Right ventricle myocardium superior (tissue), 1 donor: ENCODE results near the gene DENND5A. TPM values are rescaled to one million over a fixed set of nuclear protein-coding genes. Genes with fewer than 3 reads are reported as not detected.
"Not testable (repeated sequence)": the region's sequence is repeated elsewhere in the genome, so short reads cannot be mapped to it uniquely, and the experiment has no call there.

Experiments used
- ATAC-seq: fragments of 200-7000 bp; cut with Tn5 transposase; one replicate; pipeline ENCODE4 v1.9.1; 2020; ENCODE audit warnings: mild to moderate bottlenecking; ENCODE audit not compliant: poor library complexity
- DNase-seq: peaks from one replicate; pipeline ENCODE4 v3.0.0-alpha.2; 2020
- intact Hi-C: fragments of 100-400 bp; cut with DNase I; formaldehyde crosslinking; loops from one replicate; pipeline ENCODE4 v1.11.2; 2022
- total RNA-seq: library from RNA; stranded (reverse); fragmentation: NEBNext Ultra II Directional; extraction: Animal tissue kit (Norgen Biotek cat#: 25700); gene quantifications from one replicate; pipeline ENCODE4 v1.2.1, GENCODE V29; 2021
- donor health status: DM: no; HTN: yes; CAD: no; lungs with severe emphysema.

DENND5A gene
- total RNA-seq, 1 donor from 2014 or later, result 96.1 TPM

DNA sequence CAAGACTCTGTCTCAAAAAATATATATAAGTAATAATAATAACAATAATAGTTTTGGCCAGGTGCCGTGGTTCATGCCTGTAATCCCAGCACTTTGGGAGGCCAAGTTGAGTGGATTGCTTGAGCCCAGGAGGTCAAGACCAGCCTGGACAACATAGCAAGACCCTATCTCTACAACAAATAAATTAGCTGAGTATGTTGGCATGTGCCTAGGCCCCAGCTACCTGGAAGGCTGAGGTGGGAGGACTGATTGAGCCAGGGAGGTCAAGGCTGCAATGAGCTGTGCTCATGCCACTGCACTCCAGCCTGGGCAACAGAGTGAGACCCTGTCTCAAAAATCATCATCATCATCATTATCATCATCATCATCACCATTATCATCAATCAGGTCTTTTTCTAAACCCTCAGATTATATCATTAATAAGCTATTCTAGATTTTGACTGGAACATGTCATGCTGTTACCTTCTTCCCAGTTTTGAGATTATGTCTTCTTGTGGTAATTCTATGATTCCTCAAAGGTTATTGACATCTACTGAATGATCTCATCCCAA is 39.3 kb downstream of the DENND5A start:
- intact Hi-C loops, result no loop called here
- DNase-seq, result no peak
- no peak for ATAC-seq

DNA sequence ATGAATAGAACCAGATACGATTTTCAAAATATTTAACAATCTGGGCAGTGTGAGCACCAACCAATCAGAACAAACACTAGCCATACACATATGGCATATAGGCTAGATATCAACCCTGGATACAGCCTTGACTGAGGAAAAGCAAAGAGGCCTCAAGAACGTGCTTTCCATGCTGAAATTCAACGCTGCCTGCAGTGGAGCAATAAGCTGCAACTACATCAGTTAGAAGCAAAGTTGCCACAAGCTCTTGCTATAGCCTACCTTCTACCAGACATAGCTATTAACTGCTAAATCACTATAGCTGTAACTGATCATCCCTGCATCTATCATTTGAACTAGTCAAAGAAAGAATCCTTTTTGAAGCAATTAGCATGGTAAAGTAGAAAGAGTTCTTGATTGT is 42.5 kb downstream of the DENND5A start:
- intact Hi-C loops, result no loop called here
- no peak for DNase-seq
- no peak for ATAC-seq

DNA sequence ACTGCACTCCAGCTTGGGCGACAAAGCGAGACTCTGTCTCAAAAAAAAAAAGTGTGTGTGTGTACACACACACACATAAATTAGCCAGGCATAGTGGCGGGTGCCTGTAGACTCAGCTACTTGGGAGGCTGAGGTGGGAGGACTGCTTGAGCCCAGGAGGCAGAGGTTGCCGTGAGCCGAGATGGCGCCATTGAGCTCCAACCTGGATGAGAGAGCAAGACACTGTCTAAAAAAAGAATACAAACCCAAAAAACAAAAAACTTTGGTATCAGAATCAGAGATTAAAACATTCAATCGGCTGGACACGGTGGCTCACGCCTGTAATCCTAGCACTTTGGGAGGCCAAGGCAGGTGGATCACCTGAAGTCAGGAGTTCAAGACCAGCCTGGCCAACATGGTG is 44.3 kb downstream of the DENND5A start:
- ATAC-seq, DNase-seq, intact Hi-C loops: not testable (repeated sequence)

DNA sequence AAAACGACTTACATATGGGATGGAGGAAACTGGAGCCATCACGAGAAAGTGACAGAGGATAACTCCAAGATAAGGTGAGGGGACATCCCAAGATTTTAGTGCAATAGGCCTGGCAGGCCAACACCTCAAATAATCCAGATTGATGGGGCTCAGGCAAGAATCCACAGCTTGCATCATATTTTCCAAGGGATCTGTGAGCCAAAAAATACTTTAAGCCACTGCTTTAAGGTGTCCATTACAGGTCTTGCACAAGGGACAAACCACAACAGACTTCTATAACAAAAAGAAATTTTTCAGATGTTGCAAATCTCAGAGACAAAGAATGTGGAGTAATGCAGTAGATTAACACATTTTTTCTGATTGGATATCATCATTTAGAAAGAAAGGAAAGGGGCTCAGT is 45.6 kb downstream of the DENND5A start:
- ATAC-seq, result peak; percentile 60
- no peak for DNase-seq
- intact Hi-C loops, result loop anchor here (5.0 kb wide), 1 partner anchor 43 kb away; no protein-coding TSS in a partner anchor

DNA sequence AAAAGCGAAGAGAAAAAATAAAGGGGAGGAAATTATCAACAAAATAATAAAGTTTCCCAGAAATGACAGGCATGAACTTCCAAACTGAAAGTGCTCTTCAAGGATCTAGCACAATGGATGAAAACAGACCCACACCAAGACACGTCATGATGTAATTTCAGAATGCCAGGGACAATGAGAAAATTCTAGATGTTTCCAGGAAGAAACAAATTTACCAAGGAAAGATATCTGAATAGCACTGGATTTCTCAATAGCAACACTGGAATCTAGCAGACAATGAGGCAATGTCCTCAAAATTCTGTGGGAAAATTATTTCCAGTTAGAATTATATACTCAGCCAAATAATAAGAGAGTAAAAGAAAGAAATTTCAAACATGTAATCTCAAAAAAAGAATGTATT is 46.0 kb downstream of the DENND5A start:
- DNase-seq (no peak), ATAC-seq (peak; percentile 44)
- intact Hi-C loops, result loop anchor here (5.0 kb wide), 1 partner anchor 43 kb away; no protein-coding TSS in a partner anchor

DNA sequence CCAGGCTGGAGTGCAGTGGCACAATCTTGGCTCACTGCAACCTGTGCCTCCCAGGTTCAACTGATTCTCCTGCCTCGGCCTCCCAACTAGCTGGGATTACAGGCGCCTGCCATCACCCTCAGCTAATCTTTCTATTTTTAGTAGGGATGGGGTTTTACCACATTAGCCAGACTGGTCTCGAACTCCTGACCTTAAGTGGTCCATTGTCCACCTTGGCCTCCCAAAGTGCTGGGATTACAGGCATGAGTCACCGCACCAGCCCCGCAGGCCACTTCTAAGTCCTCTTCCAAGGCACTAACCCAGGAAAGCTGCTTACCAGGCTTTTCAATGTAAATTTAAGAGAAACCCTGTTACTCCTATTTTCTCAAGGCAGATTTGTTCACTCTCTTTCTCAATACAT is 50.4 kb downstream of the DENND5A start:
- intact Hi-C loops, result loop anchor here (5.0 kb wide), 1 partner anchor 48 kb away; no protein-coding TSS in a partner anchor
- ATAC-seq, result no peak
- no peak for DNase-seq

DNA sequence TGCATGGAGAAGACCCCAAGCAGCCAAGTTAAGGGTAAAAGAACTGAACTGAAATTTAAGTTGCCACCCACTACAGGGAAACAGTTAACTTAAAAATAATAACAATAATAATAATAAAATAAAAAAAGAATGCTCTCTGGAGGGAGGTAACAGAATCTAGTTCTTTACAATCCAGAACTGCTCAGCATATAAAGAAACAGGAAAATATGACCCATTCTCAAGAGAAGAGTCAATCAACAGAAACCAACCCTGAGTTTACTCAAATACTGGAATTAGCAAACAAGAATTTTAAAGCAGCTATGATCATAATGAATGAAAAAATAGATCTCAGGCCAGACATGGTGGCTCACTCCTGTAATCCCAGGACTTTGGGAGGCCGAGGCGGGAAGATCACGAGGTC is 53.8 kb downstream of the DENND5A start:
- DNase-seq (no peak), ATAC-seq (no peak)
- intact Hi-C loops, result no loop called here

DNA sequence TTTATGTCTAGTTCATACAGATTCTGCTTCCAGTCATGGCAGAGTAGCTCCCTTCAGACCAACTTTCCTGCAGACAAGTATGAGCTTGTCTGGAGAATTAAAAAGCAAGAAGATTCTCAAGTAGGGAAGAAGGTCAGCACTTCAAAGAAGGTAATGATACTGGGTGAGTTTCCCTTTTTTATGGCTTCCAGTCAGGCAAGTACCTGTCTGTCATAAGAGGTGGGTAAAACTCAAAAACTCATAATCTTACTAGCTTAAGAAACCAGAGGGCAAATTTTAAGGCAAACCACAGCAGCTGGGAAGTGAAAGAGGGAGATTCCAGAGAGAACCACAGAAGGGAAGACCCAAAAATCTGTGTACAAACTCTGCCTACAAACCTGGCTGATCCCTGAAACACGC is 54.2 kb downstream of the DENND5A start:
- intact Hi-C loops, result no loop called here
- ATAC-seq, result no peak
- DNase-seq, result no peak

DNA sequence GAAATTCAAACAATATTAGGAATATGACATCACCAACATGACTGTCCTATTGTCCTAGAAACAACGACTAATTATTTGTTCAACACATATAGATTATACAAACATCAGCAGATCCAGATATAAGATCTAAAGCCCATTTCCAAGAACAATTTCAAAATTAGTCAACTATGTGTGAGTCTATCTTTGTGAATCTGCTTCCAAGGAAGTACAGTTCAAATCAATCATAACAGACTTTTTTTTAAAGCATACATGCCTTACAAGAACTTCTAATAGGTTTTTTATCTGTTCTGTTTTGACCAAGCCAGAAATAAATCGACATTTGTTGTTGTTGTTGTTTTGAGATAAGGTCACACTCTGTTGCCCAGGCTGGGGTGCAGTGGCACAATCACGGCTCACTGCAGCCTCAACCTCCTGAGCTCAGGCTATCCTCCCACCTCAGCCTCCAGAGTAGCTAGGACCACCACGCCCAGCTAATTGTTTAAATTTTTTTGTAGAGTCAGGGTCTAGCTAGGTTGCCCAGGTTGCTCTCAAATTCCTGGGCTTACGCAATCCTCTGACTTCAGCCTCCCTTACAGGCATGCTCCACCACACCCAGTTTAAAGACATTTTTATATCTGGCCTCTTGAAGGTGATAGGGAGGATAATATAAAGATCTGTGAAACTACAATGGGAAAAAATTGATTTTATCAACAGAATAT is 54.8 kb downstream of the DENND5A start:
- DNase-seq (no peak), ATAC-seq (no peak)
- intact Hi-C loops, result no loop called here

DNA sequence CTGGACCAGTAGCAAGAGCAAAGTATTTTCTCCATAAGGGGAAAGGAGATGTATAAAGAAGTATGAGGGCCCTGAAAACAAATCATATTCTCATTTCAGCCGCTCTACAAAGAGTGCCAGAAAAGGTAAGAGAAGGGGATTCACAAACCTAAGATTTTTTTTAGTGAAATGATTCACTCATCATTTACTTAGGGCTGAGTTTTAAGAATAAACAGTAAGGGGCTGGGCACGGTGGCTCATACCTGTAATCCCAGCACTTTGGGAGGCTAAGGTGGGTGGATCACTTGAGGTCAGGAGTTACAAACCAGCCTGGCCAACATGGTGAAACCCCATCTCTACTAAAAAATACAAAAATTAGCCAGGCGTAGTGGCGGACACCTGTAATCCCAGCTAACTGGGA is 55.5 kb downstream of the DENND5A start:
- DNase-seq, intact Hi-C loops, ATAC-seq: not testable (repeated sequence)

DNA sequence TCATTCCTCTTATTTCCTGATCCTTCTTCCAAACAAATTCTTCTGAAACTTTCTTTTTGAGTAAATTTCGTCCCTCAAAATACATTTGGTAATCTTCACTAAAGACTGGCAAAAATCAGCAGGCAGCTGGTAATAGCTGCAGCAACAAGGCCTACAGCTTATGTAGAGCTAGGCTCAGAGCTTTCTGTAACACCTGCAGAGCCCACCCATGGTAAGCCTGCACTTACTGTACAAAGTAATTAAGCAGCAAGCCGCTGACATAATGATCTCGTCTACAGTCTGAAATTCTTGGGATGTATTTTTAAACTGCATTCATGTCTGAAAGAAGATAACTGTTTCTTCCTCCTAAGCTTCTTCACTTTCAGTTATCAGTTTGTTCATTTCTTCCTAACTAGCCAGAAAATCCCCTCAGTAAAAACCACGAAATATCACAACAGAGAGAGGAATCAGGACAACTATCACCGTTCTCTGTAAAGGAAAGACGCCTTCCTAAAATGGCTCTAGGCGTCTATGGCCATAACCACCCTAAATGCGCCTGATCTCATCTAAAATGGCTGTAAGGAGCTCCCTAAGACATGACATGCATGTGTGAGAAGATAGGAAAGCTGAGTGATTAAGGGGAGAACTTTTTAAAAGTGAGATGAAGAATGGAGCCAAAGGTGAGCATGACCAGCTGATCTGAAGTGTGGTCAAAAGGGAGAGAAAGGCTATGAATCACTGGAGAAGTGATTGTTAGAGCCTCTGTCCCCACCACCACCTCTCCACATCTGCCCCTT is 56.2 kb downstream of the DENND5A start:
- no peak for DNase-seq
- no peak for ATAC-seq
- intact Hi-C loops, result no loop called here

DNA sequence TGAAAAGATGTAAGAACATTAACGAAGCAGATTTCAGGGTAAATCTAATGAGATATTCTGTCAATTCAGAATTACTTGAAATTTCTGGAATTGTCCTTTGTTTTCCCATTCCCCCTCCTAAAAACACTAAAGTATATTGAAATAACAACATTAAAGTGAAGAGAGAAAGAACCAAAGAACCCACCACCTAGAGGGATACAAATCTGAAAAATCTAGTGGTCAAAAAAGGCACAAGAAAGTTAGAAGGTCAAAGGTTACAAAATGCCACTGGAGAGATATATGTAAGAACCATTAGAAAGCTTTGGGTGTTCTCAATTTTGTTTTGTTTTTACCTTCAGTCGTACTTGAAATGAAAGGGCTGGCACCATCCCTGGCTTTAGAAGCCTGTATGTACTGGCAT is 57.9 kb downstream of the DENND5A start:
- intact Hi-C loops, result no loop called here
- no peak for ATAC-seq
- DNase-seq, result no peak

DNA sequence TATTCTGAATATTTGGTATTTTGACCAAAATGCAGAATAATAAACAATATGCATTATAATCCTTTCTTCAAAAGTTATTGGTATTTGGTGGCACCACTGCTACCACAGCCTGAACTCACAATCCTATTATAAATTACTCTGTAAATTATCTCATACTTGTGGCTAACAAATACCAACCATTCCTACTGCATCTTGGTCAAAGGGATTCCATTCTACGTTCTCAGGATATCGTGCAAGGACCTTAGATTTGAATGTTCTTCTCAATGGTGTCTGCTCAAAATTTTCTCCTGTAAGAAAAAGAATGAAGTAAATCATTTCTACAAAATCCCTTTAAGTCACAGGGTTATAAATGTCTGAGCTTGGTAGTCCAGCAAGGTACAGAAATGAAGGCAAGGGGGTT is 58.7 kb downstream of the DENND5A start:
- intact Hi-C loops, result no loop called here
- DNase-seq, result no peak
- ATAC-seq, result no peak

DNA sequence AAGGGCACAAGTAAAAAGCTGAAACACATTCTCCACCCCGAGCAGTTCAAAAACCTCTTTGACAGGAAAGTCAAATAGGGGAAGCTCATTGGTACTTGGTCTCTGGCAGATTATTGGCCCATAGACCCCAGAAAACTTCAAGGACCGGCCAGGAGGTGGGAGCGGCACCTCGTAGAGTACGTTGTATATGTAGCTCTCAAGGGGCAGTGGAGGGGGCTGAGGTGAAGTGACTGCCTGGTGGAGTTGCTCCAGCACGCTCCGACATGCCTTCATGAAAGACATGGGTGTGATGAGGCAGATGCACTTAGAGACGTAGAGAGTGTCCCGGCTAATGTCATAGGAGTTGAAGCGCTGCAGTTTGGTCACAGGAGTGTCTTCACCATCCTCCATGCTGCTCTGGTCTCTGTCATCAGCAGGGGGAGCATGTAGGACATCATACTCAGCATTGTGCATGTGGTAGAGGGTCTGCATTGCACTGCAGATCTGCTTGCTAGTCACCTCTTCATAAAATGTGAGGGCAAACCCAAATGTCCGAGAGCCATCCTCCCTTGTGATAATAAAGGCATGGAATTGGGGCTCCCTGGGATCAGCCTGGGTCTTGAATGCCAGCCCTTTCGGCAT is 61.3 kb downstream of the DENND5A start:
- intact Hi-C loops, result no loop called here
- peak; percentile 49 for ATAC-seq
- DNase-seq, result no peak

DNA sequence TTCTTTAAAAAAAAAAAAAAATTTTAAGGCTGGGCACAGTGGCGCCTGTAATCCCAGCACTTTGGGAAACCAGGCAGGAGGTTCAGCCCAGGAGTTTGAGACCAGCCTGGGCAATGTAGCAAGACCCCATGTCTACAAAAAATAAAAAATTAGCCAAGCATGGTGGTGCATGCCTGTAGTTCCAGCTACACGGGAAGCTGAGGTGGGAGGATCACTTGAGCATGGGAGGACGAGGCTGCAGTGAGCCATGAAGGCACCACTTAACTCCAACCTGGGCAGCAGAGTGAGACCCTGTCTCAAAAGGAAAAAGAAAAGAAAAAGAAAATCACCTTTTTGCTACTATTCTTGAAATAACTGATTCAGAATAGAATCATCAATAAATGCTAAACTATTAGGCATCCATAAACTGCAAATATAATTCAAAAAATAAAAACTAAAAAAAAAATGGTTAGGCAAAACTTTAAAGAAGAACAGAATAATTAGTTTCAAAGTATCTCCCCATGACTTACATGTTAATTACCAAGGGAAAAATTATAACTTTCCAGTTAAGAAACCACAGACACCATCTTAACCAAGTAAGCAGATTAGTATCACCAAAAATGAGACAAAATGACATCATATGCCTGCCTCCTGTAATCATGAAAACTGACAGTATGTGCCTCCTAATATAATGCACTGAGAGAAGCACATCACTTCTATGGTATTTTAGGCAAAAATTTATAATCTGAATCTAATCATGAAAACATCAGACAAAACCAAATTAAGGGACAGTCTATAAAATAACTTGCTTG is 63.6 kb downstream of the DENND5A start:
- no peak for DNase-seq
- ATAC-seq, result no peak
- intact Hi-C loops, result no loop called here

DNA sequence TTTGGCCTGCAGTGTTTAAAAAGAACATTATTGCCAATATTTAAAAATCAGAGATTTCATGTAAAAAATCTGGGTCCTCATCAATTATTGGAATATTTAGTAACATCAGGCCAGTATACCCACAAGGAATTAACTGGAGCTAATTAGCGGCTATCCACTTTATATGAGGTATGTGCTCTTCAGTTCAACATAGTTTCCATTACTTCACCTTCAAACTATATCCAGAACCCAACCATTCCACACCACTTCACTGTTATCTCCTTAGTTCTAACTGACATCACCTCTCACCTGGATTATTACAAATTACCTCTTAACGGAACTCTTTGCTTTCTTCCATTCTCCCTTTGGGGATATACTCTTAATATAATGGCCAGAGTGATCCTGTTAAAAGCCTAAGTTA is 64.7 kb downstream of the DENND5A start:
- peak; percentile 64 for ATAC-seq
- no peak for DNase-seq
- intact Hi-C loops, result no loop called here

DNA sequence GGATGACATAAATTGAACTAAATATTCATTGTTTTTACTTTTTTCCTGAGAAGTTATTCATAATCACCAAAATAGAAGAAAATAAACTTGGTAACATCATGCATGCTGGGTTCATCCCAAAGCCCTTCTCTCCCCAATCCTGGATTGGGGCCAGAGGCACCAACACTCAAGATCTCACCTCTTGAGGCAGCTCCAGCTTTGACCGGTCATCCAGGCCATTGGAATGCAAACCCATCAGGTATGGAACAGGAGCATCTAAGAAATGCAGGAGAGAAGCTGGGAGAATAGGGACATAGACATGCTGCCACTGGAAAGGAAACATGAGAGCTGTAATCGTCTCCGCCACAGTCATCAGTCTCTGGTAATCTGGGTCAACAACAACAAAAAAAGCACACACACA is 71.8 kb downstream of the DENND5A start:
- ATAC-seq, result no peak
- intact Hi-C loops, result no loop called here

DNA sequence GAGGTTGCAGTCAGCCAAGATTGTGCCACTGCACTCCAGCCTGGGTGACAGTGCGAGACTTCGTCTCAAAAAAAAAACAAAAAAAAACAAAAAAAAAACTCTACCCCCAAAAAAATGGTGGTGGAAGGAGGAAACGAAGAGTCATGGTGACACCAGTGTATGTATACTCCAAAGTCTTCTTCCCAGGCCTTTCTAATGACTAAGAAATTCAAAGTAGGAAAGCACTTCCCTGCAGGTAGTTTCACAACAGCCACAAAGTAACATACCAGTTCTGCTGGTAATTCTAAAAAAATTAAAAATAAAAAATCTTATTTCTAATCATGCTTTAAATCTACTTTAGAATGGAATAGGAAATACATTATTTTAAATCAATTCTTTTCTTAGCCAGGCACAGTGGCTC is 72.6 kb downstream of the DENND5A start:
- intact Hi-C loops, result no loop called here
- ATAC-seq (no peak), DNase-seq (no peak)

More for the DNA sequence above, 71.8 kb downstream of the DENND5A start:
- DNase-seq, result no peak
